HG02678 (cell line): Measurements from ENCODE around the gene RTCB.

ENCODE experiments used
- ATAC-seq: cut with Tn5 transposase; IDR thresholded peaks from one replicate; pipeline ENCODE4 v1.9.1; 2021; ENCODE audit warnings: mild to moderate bottlenecking, moderate library complexity; ENCODE audit not compliant: unreplicated experiment

The RTCB gene

GRCh38 chr22:32411829-32412592 is at the start of gene RTCB:
Gene RTCB, minus strand, starts transcription at chr22:32412247. Its CDS starts 91 bp downstream, at chr22:32412156.
- ATAC-seq: peak; percentile 62

- ATAC-seq: no peak
Measured at GRCh38 chr22:32457031-32457430, 45.0 kb upstream of the RTCB start.

GRCh38 chr22:32448980-32449379 is 36.9 kb upstream of the RTCB start:
- ATAC-seq: no peak

- ATAC-seq: no peak
Measured at GRCh38 chr22:32446321-32446720, 34.3 kb upstream of the RTCB start.

- no peak for ATAC-seq
Measured at GRCh38 chr22:32444068-32444467, 32.0 kb upstream of the RTCB start.

GRCh38 chr22:32430352-32430751 is 18.3 kb upstream of the RTCB start:
- no peak for ATAC-seq

GRCh38 chr22:32426881-32427280 is 14.8 kb upstream of the RTCB start:
- ATAC-seq: no peak

- ATAC-seq: no peak
Measured at GRCh38 chr22:32423664-32424063, 11.6 kb upstream of the RTCB start.

- ATAC-seq: no peak
Measured at GRCh38 chr22:32422062-32422461, 10.0 kb upstream of the RTCB start.

GRCh38 chr22:32421484-32421883 is 9.4 kb upstream of the RTCB start:
- ATAC-seq: no peak

GRCh38 chr22:32417906-32418305 is 5.9 kb upstream of the RTCB start:
- no peak for ATAC-seq

- ATAC-seq: no peak
Measured at GRCh38 chr22:32416556-32417085, 4.6 kb upstream of the RTCB start.

- no peak for ATAC-seq
Measured at GRCh38 chr22:32414191-32414590, 2.1 kb upstream of the RTCB start.

- ATAC-seq: no peak
Measured at GRCh38 chr22:32413719-32414118, 1.7 kb upstream of the RTCB start.

GRCh38 chr22:32411402-32411801 is 645 bp downstream of the RTCB start:
- ATAC-seq: peak; percentile 8

- no peak for ATAC-seq
Measured at GRCh38 chr22:32410459-32410858, 1.6 kb downstream of the RTCB start.

GRCh38 chr22:32409977-32410376 is 2.1 kb downstream of the RTCB start:
- ATAC-seq: no peak

GRCh38 chr22:32407936-32408335 is 4.1 kb downstream of the RTCB start:
- no peak for ATAC-seq

- ATAC-seq: peak; percentile 66
Measured at GRCh38 chr22:32407312-32407711, 4.7 kb downstream of the RTCB start.

GRCh38 chr22:32404021-32404420 is 8.0 kb downstream of the RTCB start:
- ATAC-seq: no peak

- no peak for ATAC-seq
Measured at GRCh38 chr22:32401486-32401885, 10.6 kb downstream of the RTCB start.

- no peak for ATAC-seq
Measured at GRCh38 chr22:32396746-32397145, 15.3 kb downstream of the RTCB start.

GRCh38 chr22:32396255-32396654 is 15.8 kb downstream of the RTCB start:
- no peak for ATAC-seq
